NB4 (cell line): ENCODE measurements around the gene IL25.
"Not testable (repeated sequence)": the region's sequence is repeated elsewhere in the genome, so short reads cannot be mapped to it uniquely, and the experiment has no call there.

Experiments used
- DNase-seq: peaks from one replicate; pipeline ENCODE4 v3.0.0; 2010; ENCODE audit warnings: low read depth
- H3K4me3 ChIP-seq: one replicate; pipeline ENCODE4 v1.5.1; 2011; ENCODE audit warnings: mild to moderate bottlenecking, low read depth, low read length, moderate library complexity
- CTCF ChIP-seq: IDR thresholded peaks from one replicate; pipeline ENCODE4 v1.5.1; 2012; ENCODE audit warnings: low read depth, low read length
- MAX ChIP-seq: IDR thresholded peaks from 2 replicates; pipeline ENCODE4 v1.6.1; 2011; ENCODE audit warnings: low read depth, low read length
- MYC ChIP-seq: IDR thresholded peaks from 2 replicates; pipeline ENCODE4 v1.6.1; 2011; ENCODE audit warnings: low read depth, low read length
- POLR2A ChIP-seq: IDR thresholded peaks from 2 replicates; pipeline ENCODE4 v1.6.1; 2011; ENCODE audit warnings: mild to moderate bottlenecking; ENCODE audit not compliant: insufficient read length; ENCODE audit errors: extremely low read depth

Gene IL25

GRCh38 chr14:23415821-23416778 is 43.5 kb downstream of the IL25 start:
- no peak for DNase-seq
- no peak overlapping the region for H3K4me3 ChIP-seq
- TF ChIP-seq MYC (no peak), MAX (no peak), POLR2A (no peak), CTCF (no peak)

- H3K4me3 ChIP-seq: no peak overlapping the region
- TF ChIP-seq MYC: no peak
- no peak for TF ChIP-seq CTCF
- no peak for TF ChIP-seq MAX
- no peak for TF ChIP-seq POLR2A
- DNase-seq: no peak
Observed at GRCh38 chr14:23416801-23417200, 44.2 kb downstream of the IL25 start.

- not testable (repeated sequence) for H3K4me3 ChIP-seq, DNase-seq
Observed at GRCh38 chr14:23417269-23417668, 44.7 kb downstream of the IL25 start.

GRCh38 chr14:23418021-23418420 is 45.4 kb downstream of the IL25 start:
- no peak for DNase-seq
- TF ChIP-seq MYC (no peak), MAX (no peak), CTCF (no peak), POLR2A (no peak)

GRCh38 chr14:23419646-23420045 is 47.0 kb downstream of the IL25 start:
- DNase-seq, H3K4me3 ChIP-seq: not testable (repeated sequence)

More at GRCh38 chr14:23418021-23418420, 45.4 kb downstream of the IL25 start:
- no peak overlapping the region for H3K4me3 ChIP-seq

- H3K4me3 ChIP-seq: no peak overlapping the region
- DNase-seq: no peak
- TF ChIP-seq POLR2A: no peak
Observed at GRCh38 chr14:23421594-23421993, 49.0 kb downstream of the IL25 start.

- H3K4me3 ChIP-seq: no peak overlapping the region
- TF ChIP-seq POLR2A: no peak
- TF ChIP-seq CTCF: no peak
- TF ChIP-seq MAX: no peak
- TF ChIP-seq MYC: no peak
- DNase-seq: no peak
Observed at GRCh38 chr14:23423657-23424056, 51.0 kb downstream of the IL25 start.
